ENCODE data around the gene LANCL2. TPM values are rescaled to one million over a fixed set of nuclear protein-coding genes. Genes with fewer than 3 reads are reported as not detected.
"Not testable (repeated sequence)": the region's sequence is repeated elsewhere in the genome, so short reads cannot be mapped to it uniquely, and the experiment has no call there.

Gene LANCL2
- total RNA-seq, 4 donors from 2014 or later, result 6.4 to 12.8 (median 9.7) TPM

GRCh38 chr7:55387062-55387965 lies 22.2 kb downstream of the LANCL2 start:
- Histone ChIP-seq H3K27ac (no peak overlapping the region), H3K4me1 (no peaks in the 10 kb centered on the region), H3K4me3 (no peak overlapping the region), H3K27me3 (no peaks in the 10 kb centered on the region), H3K36me3 (peaks cover 0 to 8% (median 0%) of the 10 kb centered on the region in 3 donors), H3K9me3 (peaks cover 0 to 38% (median 16%) of the 10 kb centered on the region in 3 donors)
- TF ChIP-seq POLR2A (IDR thresholded peaks at IDR 0.05) (no peak), CTCF (IDR thresholded peaks at IDR 0.05) (no peak)
- intact Hi-C loops (cut with DNase I), result no loop called here
- DNase-seq, result no peak
- 82 to 83% methylated on average over 7 of the region's 7 CpGs for WGBS, 2 donors

GRCh38 chr7:55396233-55396785 lies 31.2 kb downstream of the LANCL2 start:
- TF ChIP-seq POLR2A (IDR thresholded peaks at IDR 0.05) (no peak), CTCF (IDR thresholded peaks at IDR 0.05) (no peak)
- WGBS, 2 donors, result 79 to 87% methylated on average over 6 to 7 of the region's 11 CpGs
- no peak for DNase-seq
- Histone ChIP-seq H3K4me3 (no peak overlapping the region), H3K36me3 (peaks cover 0 to 77% (median 0%) of the 10 kb centered on the region in 3 donors), H3K27me3 (no peaks in the 10 kb centered on the region), H3K4me1 (no peaks in the 10 kb centered on the region), H3K27ac (no peak overlapping the region), H3K9me3 (no peaks in the 10 kb centered on the region)
- intact Hi-C loops (cut with DNase I), result no loop called here

DNA sequence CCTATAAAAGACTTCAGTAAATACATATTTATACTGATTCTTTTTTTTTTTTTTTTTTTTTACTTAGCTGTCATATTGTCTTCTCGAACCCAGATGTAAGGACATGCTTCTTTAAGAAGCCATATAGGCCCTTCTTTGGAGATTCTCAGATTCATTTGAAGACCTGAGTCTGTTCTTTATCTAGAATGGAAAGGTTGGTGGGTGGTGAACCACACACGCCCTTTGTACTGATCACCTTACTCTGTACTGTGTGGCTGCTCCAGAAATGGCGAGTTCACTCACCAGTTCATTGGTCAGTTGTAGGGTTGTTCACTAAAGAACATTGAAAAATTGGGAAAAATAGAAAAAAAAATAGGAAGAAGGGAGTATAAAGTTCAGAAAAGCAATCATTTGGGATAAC lies 32.5 kb downstream of the LANCL2 start:
- no peak for DNase-seq
- intact Hi-C loops (cut with DNase I), result no loop called here
- Histone ChIP-seq H3K4me3 (no peak overlapping the region), H3K9me3 (no peaks in the 10 kb centered on the region), H3K27ac (no peak overlapping the region), H3K36me3 (peaks cover 0 to 68% (median 0%) of the 10 kb centered on the region in 3 donors), H3K4me1 (no peaks in the 10 kb centered on the region), H3K27me3 (no peaks in the 10 kb centered on the region)
- no peak for TF ChIP-seq POLR2A (IDR thresholded peaks at IDR 0.05)
- no peak for TF ChIP-seq CTCF (IDR thresholded peaks at IDR 0.05)
- WGBS, 2 donors, result 86 to 91% methylated on average over 3 of the region's 3 CpGs

GRCh38 chr7:55400191-55400590 lies 35.1 kb downstream of the LANCL2 start:
- no peak overlapping the region for H3K4me3 ChIP-seq
- WGBS, 2 donors, result 81 to 82% methylated on average over 2 of the region's 2 CpGs
- H3K27ac ChIP-seq, result no peak overlapping the region
- TF ChIP-seq CTCF (IDR thresholded peaks at IDR 0.05) (no peak), POLR2A (IDR thresholded peaks at IDR 0.05) (no peak)
- H3K9me3 ChIP-seq, result no peaks in the 10 kb centered on the region
- no peaks in the 10 kb centered on the region for H3K27me3 ChIP-seq
- DNase-seq, result no peak
- H3K36me3 ChIP-seq, result peaks cover 0 to 59% (median 0%) of the 10 kb centered on the region in 3 donors
- H3K4me1 ChIP-seq, result no peaks in the 10 kb centered on the region
- intact Hi-C loops (cut with DNase I), result no loop called here

GRCh38 chr7:55402506-55402905 lies 37.4 kb downstream of the LANCL2 start:
- DNase-seq; intact Hi-C loops (cut with DNase I): not testable (repeated sequence)

More at GRCh38 chr7:55402506-55402905, 37.4 kb downstream of the LANCL2 start:
- not testable (repeated sequence) for H3K4me1 ChIP-seq, H3K27ac ChIP-seq, H3K27me3 ChIP-seq, H3K4me3 ChIP-seq, H3K9me3 ChIP-seq
- H3K36me3 ChIP-seq, result peaks cover 0 to 69% (median 0%) of the 10 kb centered on the region in 3 donors
- no CpG with 5 or more reads among the region's 35 CpGs for WGBS, 2 donors
